ENCODE results near the gene ADGRD1.

- TF ChIP-seq EP300 (IDR thresholded peaks at IDR 0.05; ENCODE audit: borderline replicate concordance): no peak
- TF ChIP-seq FOXM1 (IDR thresholded peaks at IDR 0.05; ENCODE audit: borderline replicate concordance, low read depth): no peak
- no peak for TF ChIP-seq EGR1 (IDR thresholded peaks at IDR 0.05)
- no peak for TF ChIP-seq TAF1 (IDR thresholded peaks at IDR 0.05; ENCODE audit: low read depth)
- TF ChIP-seq CEBPB (IDR thresholded peaks at IDR 0.05): no peak
- TF ChIP-seq, protein P1, sequence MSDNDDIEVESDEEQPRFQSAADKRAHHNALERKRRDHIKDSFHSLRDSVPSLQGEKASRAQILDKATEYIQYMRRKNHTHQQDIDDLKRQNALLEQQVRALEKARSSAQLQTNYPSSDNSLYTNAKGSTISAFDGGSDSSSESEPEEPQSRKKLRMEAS (IDR thresholded peaks at IDR 0.05): no peak
These were observed 44.4 kb downstream of the ADGRD1 start for GRCh38 chr12:130998136-130998535.
